ENCODE data around the gene ANKMY1.

ANKMY1 gene, protein sequence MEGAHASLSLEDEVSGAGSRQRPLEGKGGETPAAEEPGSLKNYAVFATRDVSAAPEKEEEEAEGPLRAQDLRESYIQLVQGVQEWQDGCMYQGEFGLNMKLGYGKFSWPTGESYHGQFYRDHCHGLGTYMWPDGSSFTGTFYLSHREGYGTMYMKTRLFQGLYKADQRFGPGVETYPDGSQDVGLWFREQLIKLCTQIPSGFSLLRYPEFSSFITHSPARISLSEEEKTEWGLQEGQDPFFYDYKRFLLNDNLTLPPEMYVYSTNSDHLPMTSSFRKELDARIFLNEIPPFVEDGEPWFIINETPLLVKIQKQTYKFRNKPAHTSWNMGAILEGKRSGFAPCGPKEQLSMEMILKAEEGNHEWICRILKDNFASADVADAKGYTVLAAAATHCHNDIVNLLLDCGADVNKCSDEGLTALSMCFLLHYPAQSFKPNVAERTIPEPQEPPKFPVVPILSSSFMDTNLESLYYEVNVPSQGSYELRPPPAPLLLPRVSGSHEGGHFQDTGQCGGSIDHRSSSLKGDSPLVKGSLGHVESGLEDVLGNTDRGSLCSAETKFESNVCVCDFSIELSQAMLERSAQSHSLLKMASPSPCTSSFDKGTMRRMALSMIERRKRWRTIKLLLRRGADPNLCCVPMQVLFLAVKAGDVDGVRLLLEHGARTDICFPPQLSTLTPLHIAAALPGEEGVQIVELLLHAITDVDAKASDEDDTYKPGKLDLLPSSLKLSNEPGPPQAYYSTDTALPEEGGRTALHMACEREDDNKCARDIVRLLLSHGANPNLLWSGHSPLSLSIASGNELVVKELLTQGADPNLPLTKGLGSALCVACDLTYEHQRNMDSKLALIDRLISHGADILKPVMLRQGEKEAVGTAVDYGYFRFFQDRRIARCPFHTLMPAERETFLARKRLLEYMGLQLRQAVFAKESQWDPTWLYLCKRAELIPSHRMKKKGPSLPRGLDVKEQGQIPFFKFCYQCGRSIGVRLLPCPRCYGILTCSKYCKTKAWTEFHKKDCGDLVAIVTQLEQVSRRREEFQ

DNA sequence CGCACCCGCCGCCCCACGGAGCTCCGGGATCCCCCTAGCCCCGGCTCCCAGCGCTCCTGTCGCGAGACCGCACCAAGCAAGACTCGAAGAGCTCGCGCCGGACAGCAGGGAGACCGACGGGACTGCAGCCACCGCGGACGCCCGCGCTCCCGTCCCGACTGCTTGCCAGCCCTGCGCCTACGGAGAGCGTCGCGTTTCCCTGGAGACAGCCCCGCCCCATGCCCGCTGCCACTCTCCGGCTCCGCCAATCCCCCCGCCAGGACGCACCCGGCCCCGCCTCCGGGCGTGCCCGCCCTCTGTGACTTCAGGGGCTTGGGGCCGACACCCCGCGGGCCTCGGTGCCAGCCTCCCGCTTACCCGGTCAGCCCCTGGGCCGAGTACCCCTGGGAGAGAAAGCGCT is at the start of gene ANKMY1:
Gene ANKMY1 (minus strand): TSS at position 181 of the 400 bp plus-strand sequence. CDS start 653 bp downstream, outside the sequence.
- peak; percentile 77 for DNase-seq

DNA sequence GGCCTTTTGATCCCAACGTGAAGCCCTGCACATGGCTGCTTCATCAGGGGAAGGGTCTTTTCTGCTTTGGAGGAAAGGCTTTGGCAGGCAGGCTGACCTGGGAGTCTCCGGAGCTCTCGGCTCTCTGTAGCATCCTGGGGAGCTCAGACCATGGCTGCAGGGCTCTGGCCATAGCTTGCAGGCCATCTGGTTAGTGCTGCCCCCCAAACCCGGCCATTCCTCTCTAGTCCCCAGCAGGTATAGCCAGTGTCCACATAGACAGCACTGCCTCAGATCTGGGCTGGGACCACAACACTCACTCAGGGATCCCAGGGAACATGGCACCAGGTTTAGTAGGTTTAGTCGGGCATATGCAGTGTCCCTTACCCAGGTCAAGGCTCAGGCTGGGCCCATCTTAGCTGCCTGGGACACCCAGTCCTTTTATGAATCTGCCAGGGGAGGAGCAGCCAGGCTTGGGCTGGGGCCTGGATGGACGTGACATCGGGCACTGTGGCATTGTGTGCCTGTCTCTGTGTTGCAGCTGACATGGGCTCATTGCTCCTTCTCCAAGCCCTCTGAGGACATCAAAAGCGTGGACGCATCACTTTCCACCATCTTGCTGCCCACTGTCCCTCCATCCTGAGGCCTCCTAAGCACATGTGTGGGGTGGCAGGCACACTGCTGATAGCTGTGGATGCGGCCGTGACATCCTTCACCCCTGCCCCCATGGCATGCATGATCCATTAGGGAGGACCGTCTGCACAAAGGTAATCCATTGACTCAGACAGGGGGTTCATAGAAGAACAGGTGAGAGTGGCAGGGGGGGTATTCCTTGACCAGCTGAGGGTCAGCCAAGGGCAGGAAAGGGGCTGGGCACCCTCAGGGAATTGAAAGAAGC is 48.3 kb upstream of the ANKMY1 start:
- DNase-seq, result no peak

DNA sequence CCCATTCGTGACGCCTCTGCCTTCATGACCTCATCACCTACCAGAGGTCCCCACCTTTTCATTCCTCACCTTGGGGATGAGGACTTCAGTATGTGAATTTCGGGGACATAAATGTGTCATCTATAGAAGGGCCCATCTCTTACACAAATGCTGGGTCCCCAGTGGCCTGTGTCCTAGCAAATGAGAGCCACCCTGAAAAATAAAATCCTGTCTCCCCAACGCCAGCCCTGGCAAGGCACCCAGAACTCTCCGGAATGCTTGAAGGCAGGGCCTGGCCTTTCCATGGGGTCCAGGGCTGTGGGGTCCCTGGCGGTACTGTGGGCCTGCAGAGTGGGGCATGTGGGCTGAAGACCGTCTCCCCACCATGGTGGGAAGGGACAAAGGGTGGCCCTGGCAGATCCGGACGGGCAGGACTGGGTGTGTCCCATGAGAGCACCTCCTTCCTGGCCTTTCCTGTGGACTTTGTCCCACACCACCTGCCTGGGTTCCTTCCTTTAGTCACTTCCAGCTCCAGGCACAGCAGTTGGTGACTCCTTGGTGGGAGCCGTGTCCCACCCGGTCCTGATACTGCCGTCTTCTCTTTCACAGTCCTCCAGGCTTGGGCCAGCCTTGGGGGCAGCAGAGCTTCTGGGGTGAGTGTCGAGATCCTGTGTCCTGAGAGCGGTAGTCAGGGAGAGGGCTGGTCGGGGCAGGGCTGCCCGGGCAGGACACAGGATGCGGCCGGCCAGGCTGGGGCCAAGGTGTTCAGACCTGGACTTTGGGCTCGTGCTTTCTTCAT is 47.3 kb upstream of the ANKMY1 start:
- DNase-seq, result no peak

DNA sequence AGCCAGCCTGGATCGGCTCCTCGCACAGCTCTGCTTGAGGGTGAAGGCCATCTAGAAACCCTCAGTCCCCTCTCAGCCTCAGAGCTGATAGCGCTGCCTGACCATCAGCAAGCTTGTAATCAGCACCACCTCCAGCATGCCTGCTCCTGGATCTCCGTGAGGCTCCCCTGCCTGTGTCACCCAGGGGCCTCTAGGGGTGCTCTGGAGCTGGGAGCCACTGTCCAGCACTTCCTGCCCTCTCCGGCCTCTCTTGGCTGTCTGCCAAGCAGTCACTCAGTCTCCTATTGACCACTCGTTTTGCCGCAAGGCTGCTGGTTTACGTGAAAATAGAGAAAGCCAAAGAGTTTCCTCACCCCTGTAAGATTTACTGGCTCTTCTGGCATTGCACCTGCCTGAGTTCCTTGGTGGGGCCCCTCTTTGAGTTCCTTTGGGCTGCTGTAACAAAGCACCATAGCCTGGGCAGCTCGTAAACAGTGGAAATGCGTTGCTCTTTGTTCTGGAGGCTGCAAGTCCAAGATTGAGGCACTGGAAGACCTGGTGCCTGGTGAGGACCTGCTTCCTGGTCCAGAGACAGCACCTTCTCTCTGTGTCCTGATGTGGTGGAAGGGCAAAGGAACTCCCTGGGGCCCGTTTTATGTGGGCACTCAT is 46.6 kb upstream of the ANKMY1 start:
- peak; percentile 86 for DNase-seq

DNA sequence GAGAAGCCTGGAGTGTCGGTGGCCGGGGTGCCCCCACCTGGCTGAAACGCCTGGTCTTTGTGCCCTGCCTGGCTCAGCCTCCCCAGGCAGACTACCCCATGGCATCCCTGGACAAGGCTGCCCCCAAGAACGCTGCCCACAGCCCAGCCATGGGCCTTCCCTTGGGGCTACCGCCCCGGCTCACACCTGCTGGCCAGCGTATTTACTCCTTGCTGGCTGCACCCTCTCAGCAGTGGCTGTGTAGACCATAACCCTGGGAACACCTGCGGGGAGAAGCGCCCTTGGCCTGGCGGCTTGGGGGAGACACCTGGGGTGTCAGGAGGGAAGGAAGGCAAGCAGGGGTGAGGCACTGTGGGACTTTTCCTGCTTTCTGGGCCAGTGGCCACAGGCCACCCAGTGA is 46.1 kb upstream of the ANKMY1 start:
- no peak for DNase-seq

DNA sequence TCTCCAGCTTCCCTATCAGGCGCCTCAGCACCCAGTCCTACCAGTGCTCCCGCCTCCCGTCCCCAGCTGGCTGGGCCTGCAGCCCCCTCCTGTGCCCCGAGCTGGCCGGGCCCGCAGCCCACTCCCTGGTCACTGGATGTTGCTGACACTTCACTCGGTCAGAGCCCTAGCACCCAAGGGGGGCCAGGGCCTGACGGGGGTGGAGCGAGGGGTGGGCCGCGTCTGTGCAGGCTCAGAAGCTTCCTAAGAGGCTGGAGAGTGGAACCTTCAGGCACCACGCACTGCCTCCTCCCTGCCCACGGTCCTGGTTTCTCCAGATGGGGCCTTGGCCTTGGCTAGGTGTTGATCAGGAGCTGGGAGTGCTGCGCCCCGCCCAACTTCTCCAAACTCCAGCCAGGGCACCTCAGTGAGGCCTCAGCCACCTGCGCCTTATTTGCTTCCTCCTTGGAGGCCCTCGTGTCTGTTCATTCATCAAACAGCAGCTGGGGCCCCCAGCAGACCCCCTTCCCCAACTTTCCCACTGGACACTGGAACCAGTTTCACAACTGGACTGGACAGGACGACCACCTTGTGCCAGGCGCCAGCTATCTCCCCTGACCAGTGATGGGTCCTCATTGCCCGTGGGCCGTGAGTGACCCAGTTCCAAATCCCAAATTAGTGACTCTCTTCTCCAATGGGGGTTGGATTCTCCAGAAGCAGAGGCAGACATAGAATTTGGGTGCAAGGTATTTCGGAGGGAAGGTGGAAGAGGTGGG is 45.5 kb upstream of the ANKMY1 start:
- no peak for DNase-seq

DNA sequence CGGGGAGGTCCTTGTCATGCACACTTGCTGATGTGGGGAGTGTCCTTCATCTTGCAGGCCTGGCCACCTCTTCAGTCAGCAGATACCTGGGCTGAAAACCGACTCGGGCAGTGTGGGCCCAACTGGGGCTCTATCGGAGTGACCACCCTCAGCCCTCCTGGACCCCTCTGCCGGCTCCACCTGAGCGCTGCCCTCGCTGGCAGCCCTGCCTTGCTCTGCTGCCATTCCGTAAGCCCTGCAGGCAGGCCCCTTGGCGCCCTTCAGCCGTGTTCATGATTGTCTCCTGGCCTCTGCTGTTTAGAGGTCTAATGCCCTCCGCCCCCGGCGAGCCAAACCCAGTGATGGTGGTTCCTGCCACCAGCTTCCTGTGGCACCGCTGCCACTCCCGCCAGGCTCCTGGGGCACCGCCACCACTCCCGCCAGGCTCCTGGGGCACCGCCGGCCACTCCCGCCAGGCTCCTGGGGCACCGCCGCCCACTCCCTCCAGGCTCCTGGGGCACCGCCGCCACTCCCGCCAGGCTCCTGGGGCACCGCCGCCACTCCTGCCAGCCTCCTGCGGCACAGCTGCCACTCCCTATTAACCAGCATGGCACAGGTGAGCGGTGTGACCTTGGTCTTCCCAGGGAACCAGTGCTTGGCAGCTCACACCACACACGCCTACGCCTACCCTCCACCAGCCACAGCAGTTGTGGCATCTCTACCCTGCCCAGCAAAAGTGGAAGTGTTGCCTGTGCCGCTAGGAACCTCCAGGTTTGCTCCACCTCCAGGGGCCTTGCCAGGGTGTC is 44.7 kb upstream of the ANKMY1 start:
- DNase-seq, result no peak

DNA sequence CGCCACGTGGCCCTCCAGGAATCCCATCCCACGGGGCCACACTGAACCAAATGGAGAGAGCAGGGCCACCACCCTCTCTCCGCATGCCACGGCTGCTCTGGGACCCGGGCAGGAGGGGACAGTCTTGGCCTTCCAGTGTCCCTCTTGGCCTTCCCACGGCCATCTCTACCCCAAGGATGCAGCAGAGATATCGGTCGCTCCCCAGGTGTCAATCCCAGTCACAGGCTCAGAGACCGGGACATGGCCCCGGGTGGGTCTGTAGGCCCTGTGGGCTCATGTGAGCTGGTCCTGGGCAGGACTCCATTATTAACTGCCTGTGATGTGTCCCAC is 44.0 kb upstream of the ANKMY1 start:
- DNase-seq, result no peak

DNA sequence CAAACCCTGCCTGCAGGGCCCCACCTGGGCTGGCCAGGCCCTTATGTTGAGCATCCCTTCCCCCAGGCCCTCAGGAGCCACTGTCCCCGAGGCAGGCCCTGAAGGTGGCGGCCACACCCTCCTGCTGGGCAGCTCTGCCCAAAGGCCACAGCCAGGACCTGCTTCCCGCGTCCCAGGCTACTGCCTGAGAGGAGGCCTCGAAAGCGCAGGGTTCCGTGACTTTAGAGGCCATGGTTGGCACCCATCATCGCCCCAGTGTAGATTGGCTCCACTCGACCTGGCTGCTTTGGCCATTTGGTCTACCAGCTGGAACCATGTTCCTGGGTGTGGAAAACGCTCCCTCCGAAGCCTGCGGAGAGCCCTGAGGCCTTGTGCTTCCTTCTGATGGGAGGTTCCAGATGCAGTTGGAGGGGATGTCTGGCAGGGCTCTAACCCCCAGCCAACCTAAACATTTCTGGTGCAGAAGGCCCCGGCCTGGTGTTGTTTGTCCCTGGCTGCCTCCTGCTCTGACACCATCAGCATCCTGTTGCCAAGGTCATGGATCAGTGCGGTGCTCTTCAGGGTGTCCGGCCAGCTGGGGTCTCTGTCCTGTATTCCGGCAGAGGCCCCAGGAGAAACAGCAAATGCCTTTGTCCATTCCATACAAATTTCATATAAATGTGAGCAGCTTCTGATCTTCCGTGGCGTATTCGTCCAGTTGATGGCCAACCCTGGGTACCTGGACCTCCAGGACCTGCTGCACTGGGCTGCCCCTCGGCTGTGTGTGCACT is 43.5 kb upstream of the ANKMY1 start:
- DNase-seq, result no peak

DNA sequence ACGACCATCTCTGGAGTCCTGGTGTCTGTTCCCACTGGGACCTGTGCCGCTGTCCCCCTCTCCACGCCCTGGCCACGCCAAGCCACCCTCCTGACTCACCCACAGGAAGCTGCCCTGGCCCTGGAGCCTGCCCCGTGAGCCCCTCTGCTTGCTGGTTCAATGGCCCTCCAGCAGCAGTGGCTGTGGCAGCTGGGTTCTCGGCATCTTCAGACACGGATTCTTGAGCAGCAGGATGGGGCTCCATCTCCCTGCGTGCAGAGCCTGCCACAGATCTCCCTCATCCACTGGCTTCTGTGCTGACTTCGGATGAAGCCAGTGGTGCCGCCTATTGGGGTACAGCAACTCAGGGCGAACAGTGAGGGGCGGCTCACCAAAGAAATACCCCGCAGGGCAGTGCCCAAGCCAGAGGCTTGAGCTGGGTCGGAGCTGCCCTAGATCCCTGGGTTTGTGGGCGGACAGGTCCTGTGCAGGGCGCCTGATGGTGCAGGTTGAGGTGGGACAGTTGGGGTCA is 42.7 kb upstream of the ANKMY1 start:
- no peak for DNase-seq

DNA sequence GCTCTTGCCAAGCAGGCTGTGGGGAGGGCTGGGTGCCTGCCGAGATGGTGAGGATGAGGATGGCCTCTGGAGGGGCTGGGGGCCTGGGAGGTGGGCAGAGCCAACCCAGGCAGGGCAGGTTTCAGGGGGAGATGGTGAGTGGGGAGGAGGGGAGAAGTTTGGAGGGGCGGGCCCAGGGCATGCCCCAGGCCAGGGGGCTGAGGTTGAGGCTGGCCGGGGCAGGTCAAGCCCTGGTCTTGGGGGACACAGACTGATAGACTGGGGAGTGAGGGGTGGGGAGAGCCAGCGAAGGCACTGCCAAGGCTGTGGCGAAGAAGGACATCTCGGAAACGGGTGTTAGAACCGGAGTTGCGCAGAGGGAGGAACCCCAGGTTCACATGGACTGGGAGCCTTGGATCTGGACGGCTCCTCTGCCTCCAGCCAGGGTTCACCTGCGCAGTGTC is 41.4 kb upstream of the ANKMY1 start:
- DNase-seq, result no peak

DNA sequence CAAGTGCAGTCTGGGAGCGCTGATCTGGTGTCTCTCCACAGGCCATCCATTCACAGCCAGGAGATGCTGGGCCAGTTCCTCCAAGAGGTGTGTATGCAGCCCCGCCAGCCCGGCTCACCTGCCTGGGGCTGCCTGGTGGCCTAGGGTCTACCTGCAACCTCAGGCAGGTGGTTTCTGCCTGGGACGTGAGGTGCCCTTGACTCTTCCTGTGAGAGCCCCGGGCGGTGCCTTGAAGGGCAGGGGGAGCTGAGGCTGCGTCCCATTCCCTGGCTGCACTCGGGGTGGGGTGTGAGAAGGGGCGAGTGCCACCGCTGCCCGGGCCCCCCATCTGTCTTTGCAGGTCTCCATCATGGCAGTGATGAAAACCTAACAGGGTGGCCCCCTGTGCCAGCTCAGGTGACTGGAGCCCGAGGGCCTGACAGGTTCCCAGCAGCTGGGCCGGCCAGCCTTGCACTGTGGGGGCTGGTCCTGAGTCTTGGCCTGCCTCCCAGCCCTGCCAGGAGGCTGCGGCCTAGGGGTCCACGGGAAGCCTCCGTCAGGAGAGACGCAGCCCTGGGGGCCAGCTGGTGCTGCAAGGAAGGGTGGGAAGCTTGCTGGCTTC is 40.6 kb upstream of the ANKMY1 start:
- no peak for DNase-seq

DNA sequence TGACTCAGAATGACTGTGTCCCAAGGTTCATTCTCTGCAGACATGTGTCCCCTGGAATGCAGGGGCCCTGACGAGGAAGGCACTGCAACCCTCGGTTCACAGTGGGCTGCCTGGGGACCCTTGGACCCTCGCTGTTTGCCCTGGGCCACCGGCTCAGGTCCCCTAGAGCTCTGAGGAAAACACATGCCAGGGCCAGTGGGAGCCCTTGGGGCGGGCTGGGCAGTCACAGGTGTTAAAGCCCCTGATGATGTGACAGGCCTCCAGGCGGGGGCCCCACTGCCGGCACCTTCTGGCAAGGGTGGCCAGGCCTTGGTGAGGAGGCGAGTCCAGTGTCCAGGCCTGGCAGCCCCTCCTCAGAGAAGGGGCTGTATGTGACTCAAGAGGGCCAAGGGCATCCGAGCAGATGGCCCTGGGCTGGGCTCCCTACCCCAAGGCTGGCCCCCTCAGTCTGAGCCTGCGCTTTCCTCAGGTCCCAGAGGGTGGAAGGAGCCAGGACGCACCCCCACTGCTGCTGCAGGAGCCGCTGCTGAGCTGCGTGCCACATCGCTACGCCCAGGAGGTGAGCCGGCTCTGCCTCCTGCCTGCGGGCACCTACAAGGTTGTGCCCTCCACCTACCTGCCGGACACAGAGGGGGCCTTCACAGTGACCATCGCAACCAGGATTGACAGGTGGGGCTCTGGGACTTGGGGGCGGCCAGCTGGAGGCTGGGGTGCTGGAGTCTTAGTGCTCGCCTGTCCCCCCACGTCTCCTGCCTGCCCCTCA is 39.8 kb upstream of the ANKMY1 start:
- DNase-seq, result no peak

DNA sequence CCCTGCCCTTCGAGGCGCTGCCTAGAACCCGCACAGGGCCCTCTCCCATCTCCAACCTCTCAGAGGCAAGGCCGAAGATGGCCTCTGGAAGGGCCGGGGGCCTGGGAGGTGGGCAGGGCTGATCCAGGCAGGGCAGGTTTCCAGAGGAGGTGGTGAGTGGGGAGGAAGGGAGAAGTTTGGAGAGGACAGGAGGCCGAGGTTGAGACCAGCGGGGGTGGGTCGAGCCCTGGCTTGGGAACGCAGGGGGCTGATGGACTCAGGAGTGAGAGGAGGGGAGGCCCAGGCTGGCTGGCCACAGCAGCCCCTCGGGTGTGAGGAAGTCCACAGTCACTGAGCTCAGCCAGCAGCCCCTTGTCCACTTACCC is 39.2 kb upstream of the ANKMY1 start:
- DNase-seq, result no peak

DNA sequence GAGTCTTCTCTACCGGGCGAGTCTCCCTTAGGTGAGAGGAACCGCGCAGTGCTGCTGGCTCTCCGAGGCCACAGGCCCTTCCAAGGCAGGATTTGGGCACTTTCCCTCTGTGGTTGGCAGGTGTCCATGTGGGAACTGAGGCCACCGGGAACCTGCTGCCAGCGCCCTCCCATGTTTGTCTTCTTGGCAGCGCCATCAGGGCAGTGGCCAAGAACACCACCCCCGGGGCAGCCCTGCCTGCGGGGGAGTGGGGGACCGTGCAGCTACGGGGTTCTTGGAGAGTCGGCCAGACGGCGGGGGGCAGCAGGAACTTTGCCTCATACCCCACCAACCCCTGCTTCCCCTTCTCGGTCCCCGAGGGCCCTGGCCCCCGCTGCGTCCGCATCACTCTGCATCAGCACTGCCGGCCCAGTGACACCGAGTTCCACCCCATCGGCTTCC is 38.7 kb upstream of the ANKMY1 start:
- DNase-seq, result no peak

DNA sequence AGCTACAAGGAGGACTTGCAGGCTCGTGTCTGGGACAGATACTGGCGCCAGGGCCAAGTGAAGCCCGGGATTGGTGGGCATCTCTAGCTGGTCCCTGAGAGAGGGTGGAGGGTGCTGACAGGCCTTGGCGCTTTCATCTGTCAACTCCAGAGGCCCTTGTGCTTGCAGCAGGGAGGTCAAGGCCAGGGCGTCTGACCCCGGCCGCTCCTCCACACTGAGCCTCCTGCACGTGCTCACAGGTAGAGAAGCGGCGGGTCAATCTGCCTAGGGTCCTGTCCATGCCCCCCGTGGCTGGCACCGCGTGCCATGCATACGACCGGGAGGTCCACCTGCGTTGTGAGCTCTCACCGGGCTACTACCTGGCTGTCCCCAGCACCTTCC is 38.3 kb upstream of the ANKMY1 start:
- DNase-seq, result no peak

DNA sequence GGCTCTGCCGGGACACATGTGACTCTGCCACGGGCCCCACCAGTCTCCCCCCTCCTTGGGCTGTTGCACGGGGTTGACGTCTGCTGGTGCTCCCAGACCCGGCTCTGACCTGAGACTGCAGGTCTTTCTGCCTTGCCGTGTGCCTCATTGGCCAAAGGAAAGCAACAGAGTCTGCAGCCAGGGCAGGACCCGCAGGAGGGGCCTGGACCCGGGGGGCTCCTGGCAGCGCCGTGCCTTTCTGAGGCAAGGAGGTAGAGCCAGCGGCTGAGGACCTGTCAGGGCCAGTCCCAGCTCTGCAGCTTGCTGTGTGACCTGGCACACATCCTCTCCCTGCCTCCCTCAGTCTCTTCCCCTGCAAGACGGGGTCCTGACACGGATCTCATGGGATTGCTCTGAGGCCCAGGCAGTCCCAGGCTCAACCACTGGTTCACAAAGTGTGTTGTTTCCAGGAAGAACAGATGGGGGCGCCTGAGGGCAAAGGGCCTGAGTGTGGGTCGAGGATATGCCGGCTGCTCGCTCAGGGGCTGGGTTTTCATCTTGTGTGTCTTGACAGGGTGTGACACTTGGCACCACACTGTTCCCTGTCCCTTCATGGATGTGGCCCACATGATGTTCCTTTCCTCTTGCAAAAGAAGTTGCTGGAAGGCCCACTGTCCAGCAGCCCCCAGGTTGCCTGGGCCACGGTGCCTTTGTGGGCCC is 37.7 kb upstream of the ANKMY1 start:
- peak; percentile 37 for DNase-seq

Measured in suppressor macrophage treated with lipopolysaccharide for 4 hours (primary cell).